OCI-M1 (cell line): ENCODE results near the gene RNF34.

Experiments
- DNase-seq: peaks from one replicate; lab custom pipeline; 2025; lab: John Stamatoyannopoulos, UW

RNF34 gene

DNA sequence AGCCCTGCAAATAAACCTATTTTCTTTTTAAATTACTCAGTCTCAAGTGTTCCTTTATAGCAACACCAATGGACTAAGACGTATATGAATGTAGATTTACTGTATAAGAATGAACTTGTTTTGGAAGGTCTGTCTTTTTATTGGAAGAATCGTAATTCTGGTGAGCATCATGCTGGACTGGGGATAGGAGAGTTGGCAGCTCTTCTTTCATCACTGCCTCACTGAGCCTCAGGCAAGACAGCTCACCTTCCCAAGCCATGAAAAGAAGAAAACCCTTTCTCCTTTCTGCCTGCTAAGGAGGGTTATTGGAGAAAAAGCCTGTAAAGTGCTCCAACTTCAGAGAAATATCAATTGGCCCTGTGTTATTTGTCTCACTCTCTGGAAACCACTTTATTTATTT lies 9.1 kb upstream of the RNF34 start:
- no peak for DNase-seq

DNA sequence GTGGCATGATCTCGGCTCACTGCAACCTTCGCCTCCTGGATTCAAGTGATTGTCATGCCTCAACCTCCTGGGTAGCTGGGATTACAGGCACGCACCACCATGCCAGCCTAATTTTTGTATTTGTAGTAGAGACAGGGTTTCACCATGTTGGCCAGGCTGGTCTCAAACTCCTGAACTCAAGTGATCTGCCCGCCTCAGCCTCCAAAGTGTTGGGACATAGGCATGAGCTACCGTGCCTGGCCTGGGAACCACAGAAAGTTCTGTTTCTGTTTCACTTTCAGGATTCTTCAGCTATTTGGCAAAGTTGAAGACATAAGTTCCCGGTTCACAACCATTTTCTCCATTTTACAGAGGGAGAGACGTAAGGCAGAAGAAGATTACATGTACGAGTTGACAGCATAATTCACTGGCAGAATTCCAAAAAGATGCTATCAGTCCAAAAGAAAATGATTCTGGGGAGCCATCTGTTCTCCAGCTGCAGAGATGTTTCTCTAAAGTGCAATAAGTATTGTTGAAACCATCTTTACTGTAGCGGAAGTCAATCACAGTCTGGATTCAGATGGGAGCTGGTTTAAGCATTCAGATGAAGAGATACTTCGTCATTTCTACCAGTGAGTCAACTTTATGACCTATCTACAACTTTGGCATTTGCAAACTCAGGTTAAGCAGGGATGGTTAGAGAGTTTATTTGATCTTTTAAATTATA lies 8.1 kb upstream of the RNF34 start:
- peak; percentile 90 for DNase-seq

DNA sequence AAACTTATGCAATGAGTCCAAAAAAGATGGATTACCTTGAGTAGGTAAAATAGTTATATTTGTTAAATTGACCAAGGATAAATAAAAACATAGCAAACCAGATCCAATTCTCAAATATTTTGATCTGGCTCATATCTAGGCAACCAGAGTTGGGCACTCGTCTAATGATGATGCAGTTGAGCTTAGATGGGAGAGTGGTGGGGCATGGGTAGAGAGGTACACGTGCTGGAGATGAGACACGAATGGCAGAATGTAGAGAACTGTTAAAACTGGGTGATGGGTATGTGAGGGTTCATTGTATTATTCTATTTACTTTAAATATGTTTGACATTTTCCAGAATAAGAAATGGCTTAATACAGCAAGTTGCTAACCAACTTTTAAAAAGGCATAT lies 7.6 kb upstream of the RNF34 start:
- DNase-seq = no peak

DNA sequence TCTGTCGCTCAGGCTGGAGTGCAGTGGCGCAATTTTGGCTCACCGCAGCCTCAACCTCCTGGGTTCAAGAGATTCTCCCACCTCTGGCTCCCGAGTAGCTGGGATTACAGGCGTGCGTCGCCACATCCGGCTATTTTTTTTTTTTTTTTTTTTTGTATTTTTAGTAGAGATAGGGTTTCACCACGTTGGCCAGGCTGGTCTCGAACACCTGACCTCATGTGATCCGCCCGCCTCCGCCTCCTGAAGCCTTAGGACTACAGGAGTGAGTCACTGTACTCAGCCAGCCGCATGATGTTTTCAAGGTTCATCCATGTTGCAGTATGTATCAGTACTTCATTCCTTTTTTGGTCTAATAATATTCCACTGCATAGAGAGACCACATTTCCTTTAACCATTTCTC lies 2.4 kb upstream of the RNF34 start:
- no peak for DNase-seq

DNA sequence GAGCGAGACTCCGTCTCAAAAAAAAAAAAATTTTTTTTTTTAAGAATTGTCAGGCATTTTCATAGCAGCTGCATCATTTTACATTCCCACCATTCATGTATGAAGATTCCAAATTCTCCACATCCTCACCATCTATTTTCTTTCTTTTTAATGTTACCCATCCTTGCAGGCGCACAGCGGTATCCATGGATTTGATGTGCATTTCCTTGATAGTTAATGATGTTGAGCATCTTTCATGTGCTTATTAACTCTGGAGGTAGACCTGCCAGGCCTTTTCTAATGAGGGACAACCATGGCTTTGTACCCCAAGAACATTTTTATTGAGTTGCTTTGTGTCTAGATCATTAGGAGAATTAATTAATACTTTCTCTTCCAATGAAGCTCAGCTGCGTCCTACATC lies 1.6 kb upstream of the RNF34 start:
- DNase-seq = no peak

DNA sequence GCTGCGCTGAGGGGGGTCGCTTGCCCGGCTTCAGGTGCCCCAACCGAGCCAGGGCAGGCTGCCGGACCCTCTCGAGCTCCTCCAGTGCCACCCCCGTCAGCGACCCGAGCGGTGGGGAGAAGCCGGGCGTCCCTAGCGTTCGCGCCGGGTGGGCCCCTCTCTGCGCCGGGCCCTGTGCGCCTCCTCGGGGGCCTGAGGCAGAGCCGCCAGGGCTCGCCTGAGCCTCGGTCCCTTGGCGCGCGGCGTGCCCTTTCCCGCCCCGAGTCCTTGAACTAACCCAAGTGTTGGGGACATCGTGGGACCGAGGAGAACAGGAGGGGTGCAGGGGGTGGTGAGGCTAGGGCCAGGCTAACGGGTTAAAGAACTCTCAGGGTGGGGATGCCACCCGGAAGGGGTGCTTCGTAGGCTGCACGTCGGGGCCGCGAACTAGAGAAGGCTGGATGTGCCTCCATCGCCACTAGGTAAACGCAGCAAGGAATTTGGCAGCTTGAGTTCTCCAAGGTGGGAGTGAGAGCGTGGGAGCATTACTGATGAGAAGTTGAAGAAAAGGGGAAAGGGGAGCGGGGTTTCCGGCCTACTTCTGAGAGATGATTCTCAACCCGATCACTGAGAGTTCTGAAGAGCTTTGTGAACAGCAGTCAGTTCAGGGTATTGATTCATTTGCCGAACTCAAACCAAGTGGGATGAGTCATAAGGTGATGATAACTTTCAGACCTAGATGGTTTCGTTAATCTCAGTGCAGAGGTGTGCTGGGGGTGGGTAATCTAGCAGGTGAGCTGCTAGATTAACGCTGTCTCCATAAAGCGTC lies 618 bp downstream of the RNF34 start:
- peak; percentile 65 for DNase-seq

DNA sequence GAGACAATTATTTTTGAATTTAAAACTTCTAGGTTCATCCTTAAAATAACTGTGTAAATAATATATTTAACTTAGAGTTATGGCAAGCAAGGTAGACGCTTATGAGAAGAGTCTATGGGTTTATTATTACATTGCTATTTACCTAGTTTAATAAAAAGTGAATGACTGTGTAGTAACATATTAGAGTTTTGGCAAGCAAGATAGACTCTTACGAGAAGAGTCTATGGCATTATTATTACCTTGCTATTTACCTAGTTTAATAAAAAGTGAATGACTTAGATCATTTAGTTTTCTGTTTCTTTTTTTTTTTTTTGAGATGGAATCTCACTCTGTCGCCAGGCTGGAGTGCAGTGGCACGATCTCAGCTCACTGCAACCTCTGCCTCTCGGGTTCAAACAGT lies 3.8 kb downstream of the RNF34 start:
- DNase-seq = no peak

DNA sequence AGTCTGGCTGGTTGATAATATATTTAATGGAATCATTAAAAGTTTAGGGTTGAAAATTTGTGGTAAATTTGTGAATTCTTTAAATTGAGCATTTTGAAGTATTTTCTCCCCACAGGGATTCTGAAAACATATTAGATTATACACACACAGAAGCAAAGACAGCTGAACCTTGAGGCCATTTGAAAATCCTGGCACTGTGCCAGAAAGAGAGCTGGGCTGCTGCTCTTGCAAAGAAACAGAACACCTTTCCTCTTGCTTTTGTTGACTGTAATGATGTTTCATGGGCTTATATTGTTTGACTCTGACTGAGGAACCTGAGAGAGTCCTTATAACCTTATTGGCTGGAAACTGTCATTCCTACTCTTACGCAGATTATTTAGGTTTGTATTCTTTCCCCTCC lies 4.8 kb downstream of the RNF34 start:
- DNase-seq = no peak

DNA sequence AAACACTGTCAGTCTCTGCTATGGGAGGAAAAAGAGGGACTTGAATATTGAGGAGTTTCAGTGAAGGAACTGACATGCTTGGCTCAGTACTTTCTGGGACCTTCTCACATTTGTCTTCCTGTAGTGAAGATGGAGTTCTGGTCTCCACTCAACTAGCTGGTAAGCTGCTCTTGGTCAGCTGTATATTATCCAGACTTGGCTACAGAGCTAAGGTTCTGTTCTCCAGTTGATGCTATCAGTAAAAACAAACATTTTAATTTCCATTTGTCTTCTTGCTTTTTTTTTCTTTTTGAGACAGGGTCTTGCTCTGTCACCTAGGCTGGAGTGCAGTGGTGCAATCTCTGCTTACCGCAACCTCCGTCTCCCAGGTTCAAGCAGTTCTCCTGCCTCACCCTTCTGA lies 5.3 kb downstream of the RNF34 start:
- no peak for DNase-seq

DNA sequence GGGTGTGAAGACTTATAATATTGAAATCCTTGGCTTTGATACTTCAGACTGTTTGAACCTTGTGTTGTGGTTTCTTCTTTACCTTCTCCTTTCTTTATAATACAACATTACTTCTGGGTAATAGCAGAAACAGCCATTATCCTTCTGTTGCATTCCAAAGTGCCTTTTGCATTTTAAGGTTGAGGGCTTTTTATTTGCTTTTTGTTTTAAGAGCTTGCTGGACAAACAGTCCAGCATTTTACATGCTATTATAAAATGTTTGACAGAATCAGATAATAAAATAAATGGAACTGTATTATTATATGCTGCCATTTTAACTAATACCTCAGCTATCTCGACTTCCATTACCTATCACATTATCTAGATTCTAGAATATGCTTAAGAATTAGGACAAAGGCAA lies 14.0 kb downstream of the RNF34 start:
- DNase-seq = no peak

DNA sequence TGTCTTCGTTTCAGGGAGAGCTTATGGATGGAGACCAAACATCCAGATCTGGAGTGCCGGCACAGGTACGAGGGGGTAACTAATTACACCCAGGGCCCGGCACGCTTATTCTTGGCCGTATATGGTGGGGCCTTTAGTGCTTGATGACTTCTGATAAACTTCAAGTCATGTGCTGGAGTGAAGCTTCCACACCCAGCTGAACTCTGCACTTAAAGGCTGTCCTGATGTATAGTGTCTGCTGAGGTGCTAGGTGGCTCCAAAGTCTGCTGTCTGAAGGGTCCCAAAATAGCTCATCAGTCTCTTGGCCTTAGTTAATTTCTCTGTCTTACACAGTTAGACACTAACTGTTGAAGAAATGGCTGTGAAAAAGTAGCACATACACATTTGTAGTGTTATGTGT lies 17.9 kb downstream of the RNF34 start:
- DNase-seq = no peak

DNA sequence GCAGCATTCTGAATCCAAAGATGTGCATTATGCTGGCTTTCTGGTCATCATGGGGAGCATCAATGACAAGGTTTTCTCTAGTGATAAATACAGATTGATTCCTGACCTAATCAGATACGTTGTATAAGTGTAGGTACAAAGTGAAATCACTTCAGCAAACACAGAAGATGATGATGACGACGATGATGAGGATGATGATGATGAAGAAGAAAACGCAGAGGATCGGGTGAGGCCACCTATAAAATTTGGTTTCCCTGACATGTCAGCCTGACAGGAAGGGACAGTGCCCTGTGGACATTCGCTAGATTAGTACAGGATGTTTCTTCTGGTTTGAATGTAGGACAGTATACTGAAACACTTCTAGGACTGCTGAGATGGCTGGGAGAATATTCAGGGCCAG lies 20.2 kb downstream of the RNF34 start:
- no peak for DNase-seq

DNA sequence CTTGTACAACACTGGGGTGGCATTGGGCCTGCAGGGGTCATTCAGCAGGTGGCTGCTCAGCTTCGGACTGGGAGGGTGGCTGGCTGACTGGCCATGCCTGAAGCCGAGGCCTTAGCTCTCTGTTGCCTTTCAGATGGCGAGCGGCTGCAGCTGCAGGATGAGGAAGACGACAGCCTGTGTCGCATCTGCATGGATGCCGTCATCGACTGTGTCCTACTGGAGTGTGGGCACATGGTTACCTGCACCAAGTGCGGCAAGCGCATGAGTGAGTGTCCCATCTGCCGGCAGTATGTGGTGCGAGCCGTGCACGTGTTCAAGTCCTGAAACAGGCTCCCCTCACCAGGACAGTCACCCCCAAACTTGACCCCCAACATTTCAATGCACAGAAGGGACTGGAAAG lies 23.3 kb downstream of the RNF34 start:
- DNase-seq = no peak

DNA sequence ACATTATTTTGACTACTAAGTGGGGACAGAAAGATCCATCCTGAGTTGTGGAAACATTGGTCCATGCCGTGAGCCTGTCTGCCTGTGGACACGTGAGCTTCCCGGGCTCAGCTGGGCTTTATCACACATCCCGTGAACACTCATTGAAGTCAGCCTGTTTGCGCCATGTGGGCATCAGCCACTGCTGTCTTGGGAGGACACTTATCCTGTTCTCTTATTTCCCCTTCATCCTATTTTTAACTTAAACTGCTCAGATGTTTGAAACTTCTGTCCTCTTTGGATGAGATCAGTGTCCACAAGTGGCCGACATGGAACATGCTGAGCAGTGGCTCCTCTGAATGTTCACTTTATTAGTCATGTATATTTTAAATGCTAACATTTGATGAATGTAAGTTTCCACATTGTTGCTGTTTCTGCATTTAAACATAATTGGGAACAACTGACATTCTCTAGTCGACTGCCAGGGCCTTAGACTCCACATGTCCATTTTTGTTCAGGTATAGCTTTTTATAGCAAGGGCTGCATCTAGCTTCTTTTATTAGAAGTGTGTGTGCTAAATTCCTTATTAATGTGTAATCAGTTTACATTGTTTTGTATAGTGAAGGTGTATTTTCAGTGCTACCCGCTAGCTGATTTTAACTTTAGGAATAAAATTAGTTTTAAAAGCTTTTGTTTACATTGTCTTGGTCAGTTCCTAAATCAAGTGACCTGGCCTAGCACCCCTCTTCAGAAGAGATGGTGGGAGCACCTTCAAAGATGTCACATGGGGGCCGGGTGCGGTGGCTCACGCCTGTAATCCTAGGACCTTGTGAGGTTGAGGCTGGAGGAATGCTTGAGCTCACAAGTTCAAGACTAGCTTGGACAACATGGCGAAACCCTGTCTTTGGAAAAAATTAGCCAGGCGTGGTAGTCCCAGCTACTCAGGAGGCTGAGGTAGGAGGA lies 24.0 kb downstream of the RNF34 start:
- DNase-seq = no peak

DNA sequence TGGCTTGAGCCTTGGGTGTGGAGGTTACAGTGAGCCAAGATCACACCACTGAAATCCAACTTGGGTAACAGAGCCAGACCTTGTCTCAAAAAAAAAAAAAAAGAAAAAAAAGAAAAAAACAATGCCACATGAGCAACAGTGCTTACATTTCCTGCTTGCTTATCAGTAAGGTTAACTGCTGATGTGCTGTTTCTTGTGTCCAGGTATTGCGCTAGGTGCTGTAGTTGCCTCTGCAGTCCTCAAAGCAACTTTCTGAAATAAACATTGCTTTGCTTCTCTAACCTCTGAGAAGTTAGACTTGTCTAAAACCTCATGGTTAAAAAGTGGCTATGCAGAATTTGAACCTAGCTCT lies 24.7 kb downstream of the RNF34 start:
- DNase-seq = peak; percentile 40

DNA sequence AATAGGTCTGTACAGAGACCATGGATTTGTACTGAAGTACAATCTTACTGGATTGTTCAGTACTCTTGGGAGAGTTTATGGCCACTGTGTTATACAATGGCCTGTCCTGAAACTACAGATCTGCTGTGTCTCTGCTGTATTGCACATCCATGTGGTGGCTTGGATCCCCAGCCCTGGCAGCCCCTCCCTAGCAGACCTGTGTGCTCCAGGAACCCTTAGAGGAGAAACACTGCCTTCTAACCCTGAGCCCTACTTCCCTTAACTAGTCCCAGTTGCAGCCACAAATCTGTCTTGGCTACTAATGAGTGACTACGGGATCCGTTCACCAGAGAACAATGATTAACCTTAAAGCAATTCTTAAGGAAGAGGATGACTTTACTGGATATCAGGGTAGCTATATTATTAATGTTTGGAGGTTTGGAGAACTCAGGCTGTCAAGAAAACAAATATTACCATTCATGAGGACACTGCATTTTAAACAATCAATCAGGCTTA lies 27.7 kb downstream of the RNF34 start:
- no peak for DNase-seq

DNA sequence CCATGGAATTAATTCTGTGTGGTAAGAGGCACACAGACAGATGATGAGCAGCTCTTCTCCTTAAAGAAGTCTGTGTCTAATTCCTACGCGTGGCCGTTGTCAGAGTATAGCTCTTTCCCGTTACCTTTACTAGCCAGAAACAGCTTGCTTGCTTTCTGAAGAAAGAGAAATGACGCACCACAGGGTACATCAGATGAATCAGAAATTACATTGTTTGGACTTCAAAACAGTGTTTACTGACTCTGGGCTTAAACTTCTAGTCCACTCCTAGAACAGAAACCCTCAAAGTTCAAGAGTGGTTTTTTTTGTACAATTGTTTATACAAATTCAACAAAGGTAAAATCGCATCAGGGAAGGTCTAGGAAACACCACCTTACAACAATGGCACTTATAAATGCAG lies 29.0 kb downstream of the RNF34 start:
- no peak for DNase-seq

DNA sequence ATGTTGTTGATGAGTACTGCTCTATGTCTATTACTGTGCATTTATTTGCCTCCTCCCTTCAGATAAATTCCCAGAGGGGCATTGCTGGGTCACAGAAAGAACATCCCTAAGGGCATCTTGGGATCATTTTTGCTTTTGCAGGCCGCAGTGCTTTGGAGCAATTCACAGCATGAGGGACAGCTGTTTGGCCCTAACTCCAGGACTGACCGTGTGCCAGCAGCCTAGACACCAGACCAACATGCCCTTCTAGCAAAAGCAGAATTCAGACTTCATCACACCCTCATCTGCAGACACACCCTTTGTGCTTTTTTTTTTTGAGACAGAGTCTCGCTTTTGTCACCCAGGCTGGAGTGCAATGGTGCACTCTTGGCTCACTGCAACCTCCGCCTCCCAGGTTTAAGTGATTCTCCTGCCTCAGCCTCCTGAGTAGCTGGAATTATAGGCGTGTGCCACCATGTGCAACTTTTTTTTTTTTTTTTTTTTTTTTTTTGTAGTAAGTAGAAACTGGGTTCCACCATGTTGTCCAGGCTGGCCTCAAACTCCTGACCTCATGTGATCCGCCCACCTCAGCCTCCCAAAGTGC lies 31.0 kb downstream of the RNF34 start:
- no peak for DNase-seq

DNA sequence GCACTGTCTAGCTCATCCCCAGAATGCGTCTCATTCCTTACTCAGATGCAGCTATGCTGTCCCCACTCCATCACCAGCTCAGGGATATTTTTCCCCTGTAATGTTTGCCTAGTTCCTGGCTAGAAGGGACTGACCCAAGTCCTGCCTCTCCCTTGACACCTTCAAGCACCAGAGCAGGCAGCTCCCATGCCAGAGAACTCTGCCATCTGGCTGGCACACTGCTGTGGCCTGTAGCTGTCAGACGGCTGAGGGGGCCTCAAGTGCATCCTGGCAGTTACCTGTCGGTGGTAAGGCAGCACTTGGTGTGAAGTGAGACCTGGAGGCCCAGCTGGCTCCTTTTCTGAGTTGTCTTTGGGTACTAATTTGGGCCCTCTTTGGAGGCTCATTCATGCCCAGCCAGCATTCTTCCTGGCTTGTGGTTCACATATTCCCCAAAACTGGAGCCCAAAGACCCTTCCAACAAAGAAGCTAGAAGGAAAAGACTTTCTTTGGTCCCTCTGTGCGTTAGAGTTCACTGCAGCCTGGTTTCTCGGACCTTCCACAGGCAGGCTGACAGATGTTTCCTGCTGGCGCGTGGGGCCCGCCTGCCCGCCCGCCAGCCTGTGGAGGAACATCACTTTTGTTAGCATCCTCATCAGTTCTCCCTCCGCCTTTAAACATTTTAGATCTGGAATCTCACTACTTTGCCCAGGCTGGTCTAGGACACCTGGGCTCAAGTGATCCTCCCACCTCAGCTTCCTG lies 33.0 kb downstream of the RNF34 start:
- DNase-seq = no peak

DNA sequence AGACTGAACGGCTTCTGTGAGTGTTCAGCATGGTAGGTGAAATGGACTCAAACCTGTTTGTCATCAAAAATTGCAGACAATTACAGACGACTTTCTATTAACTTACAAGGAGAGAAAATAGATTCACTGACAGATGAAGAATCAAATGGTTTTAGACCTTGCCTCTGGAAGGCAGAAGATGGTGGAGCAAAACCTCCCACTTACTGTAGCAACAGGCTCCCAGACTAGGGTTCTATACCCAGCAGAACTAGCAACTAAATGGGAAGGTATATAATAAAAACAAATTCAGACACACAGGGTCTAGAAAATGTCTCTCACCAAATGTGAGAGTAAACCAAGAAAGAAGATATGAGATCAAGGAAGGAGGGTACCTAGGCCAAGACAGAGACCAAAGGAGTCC lies 36.8 kb downstream of the RNF34 start:
- no peak for DNase-seq

DNA sequence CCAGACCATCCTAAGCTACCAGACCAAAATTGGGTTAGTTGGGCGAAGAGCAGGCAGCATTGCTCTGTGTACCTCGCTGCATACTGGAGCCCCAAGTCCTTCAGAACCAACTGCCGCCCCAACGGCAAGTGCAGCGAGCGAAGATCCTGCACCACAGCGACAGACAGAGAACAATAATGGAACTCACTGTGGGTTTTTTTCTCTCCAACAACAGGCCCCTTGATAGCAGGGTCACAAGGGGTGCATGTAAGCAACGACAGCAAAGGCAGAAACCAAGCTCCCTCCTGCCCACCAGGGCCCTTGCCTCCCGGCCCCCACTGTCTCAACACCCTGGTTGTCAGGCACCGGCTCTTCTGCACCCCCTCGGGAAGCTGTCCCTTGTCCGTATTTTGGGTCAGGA lies 39.0 kb downstream of the RNF34 start:
- no peak for DNase-seq

DNA sequence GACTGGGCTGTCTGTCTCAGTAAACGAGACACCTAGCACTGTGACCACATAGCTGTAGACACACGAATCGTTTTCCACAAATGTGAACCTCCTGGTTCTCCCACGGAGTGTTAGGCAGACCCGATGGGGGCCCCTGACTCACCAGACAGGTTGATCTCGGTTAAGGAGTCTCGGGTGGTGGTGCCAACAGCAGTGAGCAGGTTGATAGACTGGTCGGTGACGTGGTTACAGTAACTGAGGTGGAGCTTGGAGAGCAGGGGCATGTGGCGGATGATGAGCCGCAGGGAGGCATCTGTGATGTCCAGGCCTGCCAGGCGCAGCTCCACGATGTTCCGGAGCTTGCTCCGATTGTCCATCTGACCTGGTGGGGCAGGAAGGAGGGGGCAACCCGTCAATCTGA lies 39.8 kb downstream of the RNF34 start:
- no peak for DNase-seq
